ENCODE measurements around the gene PMS1. TPM values are rescaled to one million over a fixed set of nuclear protein-coding genes. Genes with fewer than 3 reads are reported as not detected.

PMS1 gene
- total and polyA plus RNA-seq, 2 donors (not counting 3 experiments of a cell fraction or from before 2014, with no cell fraction given) = 6.6 to 27.8 TPM

GRCh38 chr2:189837326-189837725 is 53.1 kb downstream of the PMS1 start:
- Histone ChIP-seq H4K20me1 (replicated peaks; ENCODE audit: control insufficient read depth, extremely low read depth, insufficient read depth, low read length) (no peaks in the 10 kb centered on the region), H3K79me2 (ENCODE audit: control insufficient read depth, insufficient read depth, low read length) (no peaks in the 10 kb centered on the region), H3K4me3 (replicated peaks in 1 of 3; ENCODE audit: insufficient read depth in 1 of 3, low read depth in 1 of 3, low read length in 3 of 3) (no peak overlapping the region), H2AFZ (ENCODE audit: low read depth, low read length) (no peak overlapping the region), H3K9me1 (replicated peaks; ENCODE audit: control insufficient read depth, extremely low read depth, insufficient read depth, low read length) (no peaks in the 10 kb centered on the region), H3K4me1 (ENCODE audit: control insufficient read depth, extremely low read depth, insufficient read depth, low read length) (no peaks in the 10 kb centered on the region), H3K4me2 (ENCODE audit: insufficient read depth, low read length) (no peak overlapping the region), H3K27me3 (ENCODE audit: control insufficient read depth in 2 of 2, insufficient read depth in 2 of 2, low read length in 2 of 2) (no peaks in the 10 kb centered on the region), H3K27ac (ENCODE audit: insufficient read depth, low read depth, low read length) (no peak overlapping the region), H3K9ac (replicated peaks; ENCODE audit: extremely low read depth, insufficient read depth, low read length) (no peak overlapping the region), H3K36me3 (ENCODE audit: control insufficient read depth in 2 of 2, extremely low read depth in 1 of 2, insufficient read depth in 2 of 2, low read length in 2 of 2) (no peaks in the 10 kb centered on the region), H3K9me3 (replicated peaks; ENCODE audit: control insufficient read depth, insufficient read depth, low read length) (no peaks in the 10 kb centered on the region)
- ChIA-PET CTCF (interaction anchor here (1.2 to 1.9 kb wide), 4 partner anchors 9 to 38 kb away, joined by 3 to 9 read pairs (median 4); no protein-coding TSS in a partner anchor), POLR2A (interaction anchor here (0.6 kb wide), 1 partner anchor 47 kb away, joined by 3 read pairs; no protein-coding TSS in a partner anchor)
- no peak for FAIRE-seq
- TF ChIP-seq POLR2A (IDR thresholded peaks at IDR 0.05; ENCODE audit: low read depth, low read length) (no peak), EZH2 (IDR thresholded peaks at IDR 0.05; ENCODE audit: borderline replicate concordance, low read depth, low read length, severe bottlenecking) (no peak), JUN (IDR thresholded peaks at IDR 0.05; ENCODE audit: borderline replicate concordance, insufficient read depth, insufficient read length, low read depth) (no peak), MYC (IDR thresholded peaks at IDR 0.05; ENCODE audit: low read depth, low read length) (no peak), MAX (IDR thresholded peaks at IDR 0.05; ENCODE audit: insufficient read depth, insufficient read length) (no peak), POLR2AphosphoS5 (IDR thresholded peaks at IDR 0.05; ENCODE audit: insufficient read depth, low read depth, low read length) (no peak), CTCF (IDR thresholded peaks at IDR 0.05; ENCODE audit: extremely low read depth in 1 of 2, insufficient read depth in 1 of 2, low read depth in 1 of 2, low read length in 2 of 2) (no peak), FOS (IDR thresholded peaks at IDR 0.05; ENCODE audit: borderline replicate concordance, insufficient read depth, low read length) (no peak), GATA2 (IDR thresholded peaks at IDR 0.05; ENCODE audit: insufficient read depth, insufficient read length, low read depth, low read length) (no peak)
- DNase-seq (ENCODE audit: low read depth, low spot score) = no peak
- BruUV-seq (replicated peaks) = no TSS peak
- intact Hi-C loops (cut with micrococcal nuclease) = no loop called here
- dilution Hi-C loops (cut with MboI; ENCODE audit: extremely low pct_ligation_motif_present, low sequenced_read_pairs) = no loop called here

Data from endothelial cell of umbilical vein (primary cell).